ENCODE data around the gene CALCOCO1. TPM values are rescaled to one million over a fixed set of nuclear protein-coding genes. Genes with fewer than 3 reads are reported as not detected.

The CALCOCO1 gene
- total RNA-seq, 3 donors from 2014 or later = 218 to 301 (median 295) TPM

DNA sequence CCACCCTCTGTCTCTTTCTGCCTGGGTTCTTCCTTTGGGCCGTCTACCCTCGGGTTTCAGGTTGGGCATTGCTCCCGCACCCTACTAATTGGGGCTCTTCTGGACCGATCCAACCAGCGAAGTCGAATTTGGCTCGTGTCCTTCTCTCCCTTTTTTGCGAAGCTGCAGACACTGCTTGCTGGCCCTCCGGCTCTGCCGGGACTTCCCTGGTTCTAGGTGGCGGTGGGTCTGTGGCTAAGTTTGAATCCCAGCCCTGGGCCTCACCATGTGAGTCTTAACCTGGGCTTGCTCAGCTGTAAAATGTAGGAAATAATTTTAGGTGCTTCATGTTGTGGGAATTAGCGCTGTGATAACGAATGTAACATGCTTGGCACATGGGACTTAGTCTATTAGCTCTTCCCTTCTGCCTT, 24.9 kb upstream of the CALCOCO1 start:
- peak overlapping the region in 2 of 3 donors; percentile 64 to 85 for H3K4me3 ChIP-seq
- intact Hi-C loops (cut with DNase I; ENCODE audit: low total_unique reads) = no loop called here
- H3K9me3 ChIP-seq = no peaks in the 10 kb centered on the region
- TF ChIP-seq, protein P1, sequence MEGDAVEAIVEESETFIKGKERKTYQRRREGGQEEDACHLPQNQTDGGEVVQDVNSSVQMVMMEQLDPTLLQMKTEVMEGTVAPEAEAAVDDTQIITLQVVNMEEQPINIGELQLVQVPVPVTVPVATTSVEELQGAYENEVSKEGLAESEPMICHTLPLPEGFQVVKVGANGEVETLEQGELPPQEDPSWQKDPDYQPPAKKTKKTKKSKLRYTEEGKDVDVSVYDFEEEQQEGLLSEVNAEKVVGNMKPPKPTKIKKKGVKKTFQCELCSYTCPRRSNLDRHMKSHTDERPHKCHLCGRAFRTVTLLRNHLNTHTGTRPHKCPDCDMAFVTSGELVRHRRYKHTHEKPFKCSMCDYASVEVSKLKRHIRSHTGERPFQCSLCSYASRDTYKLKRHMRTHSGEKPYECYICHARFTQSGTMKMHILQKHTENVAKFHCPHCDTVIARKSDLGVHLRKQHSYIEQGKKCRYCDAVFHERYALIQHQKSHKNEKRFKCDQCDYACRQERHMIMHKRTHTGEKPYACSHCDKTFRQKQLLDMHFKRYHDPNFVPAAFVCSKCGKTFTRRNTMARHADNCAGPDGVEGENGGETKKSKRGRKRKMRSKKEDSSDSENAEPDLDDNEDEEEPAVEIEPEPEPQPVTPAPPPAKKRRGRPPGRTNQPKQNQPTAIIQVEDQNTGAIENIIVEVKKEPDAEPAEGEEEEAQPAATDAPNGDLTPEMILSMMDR (IDR thresholded peaks at IDR 0.05) = no peak
- TF ChIP-seq POLR2AphosphoS5 (IDR thresholded peaks at IDR 0.05) (no peak), POLR2A (IDR thresholded peaks at IDR 0.05) (no peak)
- peaks cover 0 to 8% of the 10 kb centered on the region in 2 donors for H3K4me1 ChIP-seq
- no peaks in the 10 kb centered on the region for H3K36me3 ChIP-seq
- peak overlapping the region; percentile 12 to 52 for H3K27ac ChIP-seq
- peaks cover 0 to 8% of the 10 kb centered on the region in 2 donors for H3K27me3 ChIP-seq
- no peak for DNase-seq (ENCODE audit: low spot score in 2 of 2)

DNA sequence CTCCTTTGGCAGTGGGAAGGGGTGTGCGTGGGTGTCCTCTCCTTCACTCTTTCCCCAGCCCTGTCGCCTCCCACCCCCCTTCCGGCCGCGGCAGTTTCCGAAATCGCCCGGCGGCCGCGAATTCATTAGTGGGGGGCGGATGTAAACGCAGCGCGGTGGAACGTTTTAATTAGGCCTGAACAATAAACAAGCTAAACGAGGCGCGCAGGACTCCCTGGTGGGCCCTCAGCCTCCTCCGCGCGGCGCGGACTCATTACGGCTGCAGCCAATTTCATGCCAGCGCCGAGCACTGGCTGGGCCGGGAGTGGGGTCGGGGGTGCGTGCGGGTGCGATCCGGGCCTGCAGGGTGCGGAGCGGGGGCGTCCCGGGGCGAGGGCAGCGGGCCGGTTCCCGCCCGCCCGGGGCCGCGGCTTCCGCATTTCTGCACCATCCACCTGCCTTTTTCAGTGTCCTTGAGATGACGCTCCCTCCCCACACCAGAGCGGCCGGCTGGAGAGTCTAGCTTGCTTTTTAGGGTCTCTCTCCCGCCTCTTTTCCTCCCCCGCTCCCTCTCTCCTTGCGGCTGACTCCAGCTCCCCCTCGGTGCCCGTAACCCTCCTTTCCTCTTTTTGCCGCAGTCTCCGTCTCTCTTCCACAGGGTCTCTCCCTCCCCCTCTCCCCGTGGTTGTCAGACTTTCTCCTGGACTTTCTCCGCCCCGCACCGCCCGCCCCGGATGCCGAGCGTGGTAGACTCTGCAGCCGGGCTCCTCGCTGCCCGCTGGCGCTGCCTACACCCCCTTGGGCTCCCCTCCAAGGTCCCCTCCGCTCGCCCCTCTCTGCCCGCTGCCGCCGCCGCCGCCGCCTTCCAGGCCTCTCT, 24.3 kb upstream of the CALCOCO1 start, which contains the start of gene CISTR:
Gene CISTR, minus strand, starts transcription at position 644 of the 856 bp plus-strand sequence.
- Histone ChIP-seq H3K27ac (peak within 1 kb of the TSS; percentile 28 to 52), H3K27me3 (peaks cover 0 to 8% of the 10 kb centered on the region in 2 donors), H3K9me3 (no peaks in the 10 kb centered on the region), H3K4me1 (peaks cover 0 to 4% of the 10 kb centered on the region in 2 donors), H3K4me3 (peak within 1 kb of the TSS; percentile 45 to 85 (median 64)), H3K36me3 (no peaks in the 10 kb centered on the region)
- intact Hi-C loops (cut with DNase I; ENCODE audit: low total_unique reads) = no loop called here
- no peak for DNase-seq (ENCODE audit: low spot score in 2 of 2)
- TF ChIP-seq POLR2AphosphoS5 (IDR thresholded peaks at IDR 0.05) (no peak), POLR2A (IDR thresholded peaks at IDR 0.05) (no peak)
- TF ChIP-seq, protein P1 (IDR thresholded peaks at IDR 0.05) = no peak

DNA sequence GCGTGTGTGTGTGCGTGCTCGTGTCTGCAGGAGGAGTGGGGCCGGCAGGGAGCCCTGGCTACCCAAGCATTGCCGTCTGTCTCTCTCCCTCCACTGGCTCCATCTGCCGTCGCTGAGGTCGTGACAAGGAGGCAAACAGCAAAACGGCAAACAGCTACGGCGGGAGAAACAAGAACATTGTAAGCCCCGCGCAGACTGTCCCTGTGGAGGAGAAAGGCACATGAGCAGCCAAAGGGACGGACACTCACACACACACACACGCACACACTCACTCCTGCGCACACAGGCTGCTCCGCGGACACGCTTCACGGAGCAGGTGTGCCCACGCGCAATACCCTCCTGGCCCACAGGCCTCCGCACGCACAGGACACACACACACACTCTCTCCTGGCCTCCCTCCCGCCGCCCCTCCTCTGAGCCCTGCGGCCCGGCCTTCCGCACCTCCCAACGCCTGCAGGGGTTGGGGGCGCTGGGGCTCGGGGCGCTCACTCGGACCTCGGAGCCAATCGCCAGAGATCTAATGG, 23.6 kb upstream of the CALCOCO1 start:
- no peaks in the 10 kb centered on the region for H3K36me3 ChIP-seq
- intact Hi-C loops (cut with DNase I; ENCODE audit: low total_unique reads) = no loop called here
- H3K4me1 ChIP-seq = peaks cover 0 to 4% of the 10 kb centered on the region in 2 donors
- DNase-seq (ENCODE audit: low spot score in 2 of 2) = no peak
- H3K27ac ChIP-seq = peak overlapping the region; percentile 28 to 52
- no peaks in the 10 kb centered on the region for H3K9me3 ChIP-seq
- no peak for TF ChIP-seq POLR2AphosphoS5 (IDR thresholded peaks at IDR 0.05)
- TF ChIP-seq, protein P1 (IDR thresholded peaks at IDR 0.05) = no peak
- H3K27me3 ChIP-seq = peaks cover 0 to 8% of the 10 kb centered on the region in 2 donors
- H3K4me3 ChIP-seq = peak overlapping the region; percentile 45 to 85 (median 64)

DNA sequence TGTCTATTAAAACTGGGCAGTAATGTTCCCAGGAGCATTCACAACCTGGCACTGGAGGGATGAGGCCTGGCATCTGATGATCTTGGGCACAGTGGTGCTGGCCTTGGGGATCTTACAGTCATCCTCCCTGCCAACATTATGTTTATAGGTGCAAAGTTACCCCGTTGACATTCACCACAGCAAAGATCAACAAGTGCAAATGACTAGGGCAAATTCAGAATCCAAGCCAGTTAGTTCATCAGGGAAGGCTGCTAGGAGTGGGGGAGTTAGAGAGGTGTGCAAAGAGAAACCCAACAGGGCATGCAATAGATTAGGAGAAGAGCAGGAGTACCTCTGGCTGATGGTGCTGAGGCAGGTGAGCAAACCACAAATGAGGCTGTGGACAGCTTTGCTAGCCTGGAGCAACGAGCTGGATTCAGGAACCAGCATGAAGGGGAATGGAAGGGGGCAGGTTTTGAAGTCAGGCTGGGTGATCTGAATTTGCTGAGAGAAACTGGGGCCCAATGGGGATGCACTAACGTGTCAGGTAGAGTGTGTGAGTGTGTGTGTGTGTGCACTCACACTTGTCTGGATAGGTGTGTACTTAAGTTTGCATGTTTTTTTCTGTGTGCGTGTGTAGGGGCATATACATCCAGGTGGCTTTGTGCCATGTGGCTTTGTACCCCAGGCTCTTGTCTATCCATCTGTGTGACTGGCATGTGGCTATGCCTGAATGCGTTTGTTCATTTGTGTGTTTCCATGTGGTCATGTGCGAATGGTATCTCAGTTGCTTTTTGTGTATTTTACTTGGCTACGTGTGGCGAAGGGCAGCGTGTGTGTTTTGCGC, 22.9 kb upstream of the CALCOCO1 start:
- H3K4me3 ChIP-seq = peak overlapping the region; percentile 45 to 85 (median 64)
- H3K4me1 ChIP-seq = peaks cover 0 to 4% of the 10 kb centered on the region in 2 donors
- H3K27me3 ChIP-seq = peaks cover 0 to 8% of the 10 kb centered on the region in 2 donors
- no peaks in the 10 kb centered on the region for H3K36me3 ChIP-seq
- H3K27ac ChIP-seq = no peak overlapping the region
- intact Hi-C loops (cut with DNase I; ENCODE audit: low total_unique reads) = loop anchor here (5.0 kb wide), 1 partner anchor 53 kb away; no protein-coding TSS in a partner anchor
- TF ChIP-seq POLR2AphosphoS5 (IDR thresholded peaks at IDR 0.05) = no peak
- TF ChIP-seq POLR2A (IDR thresholded peaks at IDR 0.05) = no peak
- TF ChIP-seq, protein P1 (IDR thresholded peaks at IDR 0.05) = no peak
- no peak for DNase-seq (ENCODE audit: low spot score in 2 of 2)
- no peaks in the 10 kb centered on the region for H3K9me3 ChIP-seq

Data from breast epithelium (tissue), 4 donors.